OCI-LY3 (cell line): ENCODE data around the gene CD4.

Experiments used
- CTCF ChIP-seq: fragments of 200-600, 300-600 bp; sonication (generic); IDR thresholded peaks from 2 replicates; pipeline ENCODE4 v1.5.1; 2014; ENCODE audit warnings: antibody characterized with exemption, low read length, low read depth
- EZH2phosphoT487 ChIP-seq: fragments of 200-600 bp; shearing (Covaris generic); IDR thresholded peaks from 2 replicates; pipeline ENCODE4 v1.6.1; 2018; ENCODE audit warnings: antibody characterized with exemption, mixed run types, low read depth

- no peak for TF ChIP-seq CTCF
- TF ChIP-seq EZH2phosphoT487, result no peak
Observed at GRCh38 chr12:6863586-6864321, 74.4 kb downstream of the CD4 start.
